Breast epithelium (tissue), 3 donors: ENCODE results near the gene PLGLB1.
"Not testable (repeated sequence)": the region's sequence is repeated elsewhere in the genome, so short reads cannot be mapped to it uniquely, and the experiment has no call there.

Source experiments
- POLR2AphosphoS5 ChIP-seq, 3 donors: sonication (generic); formaldehyde crosslinking; IDR thresholded peaks; one replicate each; pipeline ENCODE4 v1.6.1; 2017; ENCODE audit warnings: antibody characterized with exemption in 3 of 3
- TF ChIP-seq, protein P1 (sequence below), 3 donors: fragments of 450-650 bp; IDR thresholded peaks; one replicate each; pipeline ENCODE4 v1.5.1; 2016 to 2017; ENCODE audit warnings: antibody characterized with exemption in 3 of 3, mild to moderate bottlenecking in 3 of 3, moderate library complexity in 3 of 3

- not testable (repeated sequence) for TF ChIP-seq POLR2AphosphoS5 (IDR thresholded peaks at IDR 0.05)
- TF ChIP-seq, protein P1, sequence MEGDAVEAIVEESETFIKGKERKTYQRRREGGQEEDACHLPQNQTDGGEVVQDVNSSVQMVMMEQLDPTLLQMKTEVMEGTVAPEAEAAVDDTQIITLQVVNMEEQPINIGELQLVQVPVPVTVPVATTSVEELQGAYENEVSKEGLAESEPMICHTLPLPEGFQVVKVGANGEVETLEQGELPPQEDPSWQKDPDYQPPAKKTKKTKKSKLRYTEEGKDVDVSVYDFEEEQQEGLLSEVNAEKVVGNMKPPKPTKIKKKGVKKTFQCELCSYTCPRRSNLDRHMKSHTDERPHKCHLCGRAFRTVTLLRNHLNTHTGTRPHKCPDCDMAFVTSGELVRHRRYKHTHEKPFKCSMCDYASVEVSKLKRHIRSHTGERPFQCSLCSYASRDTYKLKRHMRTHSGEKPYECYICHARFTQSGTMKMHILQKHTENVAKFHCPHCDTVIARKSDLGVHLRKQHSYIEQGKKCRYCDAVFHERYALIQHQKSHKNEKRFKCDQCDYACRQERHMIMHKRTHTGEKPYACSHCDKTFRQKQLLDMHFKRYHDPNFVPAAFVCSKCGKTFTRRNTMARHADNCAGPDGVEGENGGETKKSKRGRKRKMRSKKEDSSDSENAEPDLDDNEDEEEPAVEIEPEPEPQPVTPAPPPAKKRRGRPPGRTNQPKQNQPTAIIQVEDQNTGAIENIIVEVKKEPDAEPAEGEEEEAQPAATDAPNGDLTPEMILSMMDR (IDR thresholded peaks at IDR 0.05): not testable (repeated sequence)
Measured at GRCh38 chr2:87026816-87027215, 5.2 kb upstream of the PLGLB1 start.
